Measurements from ENCODE around the gene INTS1.

- TF ChIP-seq, protein P1, sequence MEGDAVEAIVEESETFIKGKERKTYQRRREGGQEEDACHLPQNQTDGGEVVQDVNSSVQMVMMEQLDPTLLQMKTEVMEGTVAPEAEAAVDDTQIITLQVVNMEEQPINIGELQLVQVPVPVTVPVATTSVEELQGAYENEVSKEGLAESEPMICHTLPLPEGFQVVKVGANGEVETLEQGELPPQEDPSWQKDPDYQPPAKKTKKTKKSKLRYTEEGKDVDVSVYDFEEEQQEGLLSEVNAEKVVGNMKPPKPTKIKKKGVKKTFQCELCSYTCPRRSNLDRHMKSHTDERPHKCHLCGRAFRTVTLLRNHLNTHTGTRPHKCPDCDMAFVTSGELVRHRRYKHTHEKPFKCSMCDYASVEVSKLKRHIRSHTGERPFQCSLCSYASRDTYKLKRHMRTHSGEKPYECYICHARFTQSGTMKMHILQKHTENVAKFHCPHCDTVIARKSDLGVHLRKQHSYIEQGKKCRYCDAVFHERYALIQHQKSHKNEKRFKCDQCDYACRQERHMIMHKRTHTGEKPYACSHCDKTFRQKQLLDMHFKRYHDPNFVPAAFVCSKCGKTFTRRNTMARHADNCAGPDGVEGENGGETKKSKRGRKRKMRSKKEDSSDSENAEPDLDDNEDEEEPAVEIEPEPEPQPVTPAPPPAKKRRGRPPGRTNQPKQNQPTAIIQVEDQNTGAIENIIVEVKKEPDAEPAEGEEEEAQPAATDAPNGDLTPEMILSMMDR (conservative IDR thresholded peaks at IDR 0.05 in 1 of 2, IDR thresholded peaks at IDR 0.05 in 1 of 2; ENCODE audit: extremely low read depth in 1 of 2, insufficient read depth in 1 of 2, low read depth in 1 of 2, low read length in 2 of 2), result no peak
- TF ChIP-seq EZH2 (IDR thresholded peaks at IDR 0.05; ENCODE audit: borderline replicate concordance, low read length), result no peak
These were observed 66.9 kb downstream of the INTS1 start for GRCh38 chr7:1437155-1437880.
